GM19240 (cell line): ENCODE data around the gene GTF3C5.
"Not testable (repeated sequence)": the region's sequence is repeated elsewhere in the genome, so short reads cannot be mapped to it uniquely, and the experiment has no call there.

Source experiments
- DNase-seq: peaks from one replicate; pipeline ENCODE4 v3.0.0; 2011; ENCODE audit warnings: low spot score; ENCODE audit not compliant: insufficient read length

The GTF3C5 gene

GRCh38 chr9:133030317-133031129 lies at the start of gene GTF3C5:
Gene GTF3C5 (plus strand): TSS chr9:133030997. CDS start chr9:133031012, 15 bp downstream.
- peak; percentile 96 for DNase-seq

GRCh38 chr9:132982458-132982857 lies 48.3 kb upstream of the GTF3C5 start:
- DNase-seq = no peak

GRCh38 chr9:132983491-132984201 lies 47.2 kb upstream of the GTF3C5 start:
- DNase-seq = no peak

- DNase-seq = no peak
These were observed 46.4 kb upstream of the GTF3C5 start for GRCh38 chr9:132984202-132985070.

GRCh38 chr9:132985071-132985350 lies 45.8 kb upstream of the GTF3C5 start:
- DNase-seq = no peak

- no peak for DNase-seq
These were observed 45.3 kb upstream of the GTF3C5 start for GRCh38 chr9:132985489-132985888.

- no peak for DNase-seq
These were observed 44.7 kb upstream of the GTF3C5 start for GRCh38 chr9:132986114-132986513.

GRCh38 chr9:132986640-132987620 lies 43.9 kb upstream of the GTF3C5 start:
- DNase-seq = no peak

GRCh38 chr9:132988244-132989013 lies 42.4 kb upstream of the GTF3C5 start:
- DNase-seq = no peak

- no peak for DNase-seq
These were observed 41.8 kb upstream of the GTF3C5 start for GRCh38 chr9:132989014-132989310.

- DNase-seq = no peak
These were observed 41.3 kb upstream of the GTF3C5 start for GRCh38 chr9:132989414-132989996.

GRCh38 chr9:132989998-132990557 lies 40.7 kb upstream of the GTF3C5 start:
- DNase-seq = not testable (repeated sequence)

GRCh38 chr9:132990781-132991180 lies 40.0 kb upstream of the GTF3C5 start:
- DNase-seq = no peak

GRCh38 chr9:132991351-132992300 lies 39.2 kb upstream of the GTF3C5 start:
- DNase-seq = no peak

GRCh38 chr9:132993511-132993939 lies 37.3 kb upstream of the GTF3C5 start:
- DNase-seq = no peak

- peak; percentile 37 for DNase-seq
These were observed 36.2 kb upstream of the GTF3C5 start for GRCh38 chr9:132994410-132995120.

- DNase-seq = no peak
These were observed 35.7 kb upstream of the GTF3C5 start for GRCh38 chr9:132995121-132995420.

GRCh38 chr9:132995879-132996278 lies 34.9 kb upstream of the GTF3C5 start:
- DNase-seq = no peak
